RPMI7951 (cell line): ENCODE measurements around the gene PRKCA. TPM values are rescaled to one million over a fixed set of nuclear protein-coding genes. Genes with fewer than 3 reads are reported as not detected.
A peak's percentile ranks its signal among the peaks of the same experiment; 100 is the strongest.

Experiments
- DNase-seq: peaks from one replicate; pipeline ENCODE4 v3.0.0-alpha.2; 2012; ENCODE audit warnings: low read depth
- total RNA-seq: library from RNA; depleted of rRNA; stranded (reverse); fragments of >200 nt; shearing (Covaris generic); gene quantifications from 2 replicates; pipeline ENCODE4 v1.2.3, GENCODE V29; 2014

PRKCA gene
- total RNA-seq, 1 experiment from 2014 or later, result 11.9 TPM

GRCh38 chr17:66652840-66653507 is 350.6 kb downstream of the PRKCA start:
- peak; percentile 30 for DNase-seq

DNA sequence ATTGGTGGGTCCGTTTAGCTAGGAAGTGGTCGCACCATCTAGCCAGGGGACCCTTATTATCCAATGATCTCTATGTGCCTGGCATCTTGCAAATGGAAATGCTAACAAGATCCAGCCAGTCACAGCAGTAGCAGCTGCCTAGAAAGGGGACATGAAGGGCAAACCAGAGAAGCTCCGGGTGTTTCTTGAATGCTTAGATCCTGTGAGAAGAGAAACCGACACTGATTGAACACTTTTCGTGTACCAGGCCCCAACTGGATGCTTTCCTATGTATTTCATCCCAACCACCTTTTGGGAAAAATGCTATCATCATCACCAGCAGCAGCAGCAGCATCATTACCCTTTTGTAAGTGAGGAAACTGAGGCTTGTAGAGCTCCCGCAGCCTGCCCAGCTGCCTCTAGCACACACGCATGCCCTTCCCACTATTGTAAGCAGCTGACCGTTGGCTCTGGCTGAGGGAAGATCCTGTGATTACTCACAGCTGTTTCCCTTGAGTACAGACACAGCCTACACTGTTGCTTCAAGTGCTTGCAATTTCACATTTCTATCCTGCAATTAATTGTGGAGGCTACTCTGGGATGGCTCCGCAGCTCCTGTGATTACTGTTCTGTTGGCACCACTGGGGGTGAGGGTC is 351.8 kb downstream of the PRKCA start:
- peak; percentile 50 for DNase-seq

DNA sequence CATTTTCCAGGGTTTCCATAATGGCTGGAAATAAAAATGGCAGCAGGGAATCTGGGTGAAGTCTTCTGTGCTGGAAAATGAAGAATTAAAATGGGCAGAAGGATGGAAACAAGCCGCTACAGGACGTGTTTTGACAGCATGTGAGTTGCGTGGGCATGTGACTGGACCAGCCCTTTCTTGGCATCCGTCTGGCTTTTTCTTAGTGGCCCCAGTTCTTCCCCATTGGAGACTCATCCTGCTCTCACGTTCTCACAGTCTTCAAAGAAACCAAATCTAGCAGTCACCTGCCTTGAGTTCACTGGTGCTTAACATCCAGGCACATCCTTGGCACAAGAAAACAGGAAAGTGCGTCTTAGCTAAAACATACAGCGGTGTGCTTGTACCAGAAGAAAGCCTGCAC is 352.4 kb downstream of the PRKCA start:
- DNase-seq, result no peak

GRCh38 chr17:66655461-66655860 is 353.0 kb downstream of the PRKCA start:
- no peak for DNase-seq

- DNase-seq, result peak; percentile 74
Measured at GRCh38 chr17:66655861-66656260, 353.4 kb downstream of the PRKCA start.

DNA sequence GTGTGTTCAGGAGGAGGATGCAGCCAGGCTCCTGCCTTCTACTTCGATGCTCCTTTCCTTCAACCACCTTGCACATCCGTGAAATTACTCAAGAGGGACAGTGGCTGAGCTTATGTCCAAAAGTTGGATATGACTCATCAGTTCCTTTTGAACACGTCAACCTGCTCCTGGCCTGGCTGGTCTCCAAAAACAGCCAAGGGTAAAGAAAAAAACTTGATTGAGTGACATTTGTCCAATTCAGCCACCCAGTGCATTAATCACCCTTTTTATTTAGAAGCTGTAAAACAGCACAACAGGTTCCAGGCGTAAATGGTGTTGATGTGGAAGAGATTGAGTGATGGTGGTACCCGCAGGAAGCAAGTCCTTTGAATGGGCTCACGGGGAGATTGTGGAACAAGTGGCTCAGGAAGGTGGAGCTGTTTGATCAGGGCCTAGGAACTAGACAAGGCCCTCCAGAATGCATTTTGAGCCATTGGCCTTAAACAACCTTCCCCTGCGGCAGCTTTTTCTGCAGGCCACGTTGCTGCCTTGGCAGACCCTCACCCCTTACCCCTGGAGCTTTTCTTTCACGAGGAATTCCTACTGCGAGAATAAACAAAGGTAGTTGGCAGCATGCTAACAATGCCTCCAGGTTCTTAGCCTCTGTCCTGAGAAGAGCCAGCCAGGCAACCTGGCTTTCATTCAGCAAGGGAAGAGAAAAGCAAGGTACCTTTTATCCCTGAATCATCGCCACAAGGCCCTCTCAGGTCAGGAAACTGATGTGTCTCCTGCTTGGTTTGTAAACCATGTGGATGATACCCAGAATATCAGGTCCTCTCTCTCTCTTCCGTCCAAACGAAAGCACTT is 359.2 kb downstream of the PRKCA start:
- DNase-seq, result peak; percentile 72

DNA sequence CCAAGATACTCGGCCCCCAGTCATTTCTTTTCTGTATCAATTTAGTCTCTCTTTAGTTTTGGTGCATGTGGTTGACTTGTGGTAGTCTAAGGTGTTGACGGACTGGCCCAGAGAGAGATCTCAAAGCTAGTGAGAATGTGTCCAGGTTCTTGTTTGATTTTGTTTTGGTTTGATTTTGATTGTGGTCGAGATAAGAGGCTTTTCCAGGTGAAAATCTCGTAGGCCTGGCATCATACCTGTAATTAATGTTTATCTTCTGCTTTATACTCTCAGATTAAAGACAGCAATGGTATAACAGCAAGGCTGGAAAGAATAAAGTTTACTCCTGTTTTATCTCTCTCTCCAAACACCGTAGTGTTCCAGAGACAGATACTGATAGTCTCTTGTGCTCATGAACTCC is 360.1 kb downstream of the PRKCA start:
- DNase-seq, result no peak

GRCh38 chr17:66663041-66663606 is 360.7 kb downstream of the PRKCA start:
- DNase-seq, result no peak

DNA sequence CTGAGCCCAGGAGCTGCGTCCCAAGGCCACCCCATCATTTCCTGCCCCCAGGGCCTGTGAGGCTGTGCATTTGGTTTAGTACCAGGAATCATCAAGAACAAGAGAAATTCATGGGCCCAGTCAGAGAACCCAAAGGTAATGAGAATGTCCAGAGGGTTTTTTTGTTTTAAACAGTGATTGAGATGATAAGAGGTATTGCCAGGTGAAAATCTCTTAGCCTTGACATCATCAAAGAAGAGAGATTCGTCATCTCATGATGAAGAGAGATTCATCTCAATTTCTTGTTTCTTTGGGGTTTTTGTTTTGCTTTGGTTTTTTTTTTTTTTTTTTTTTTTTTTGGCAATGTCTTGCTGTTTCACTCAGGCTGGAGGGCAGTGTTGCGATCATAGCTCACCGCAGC is 361.9 kb downstream of the PRKCA start:
- no peak for DNase-seq

GRCh38 chr17:66665194-66665593 is 362.8 kb downstream of the PRKCA start:
- no peak for DNase-seq

DNA sequence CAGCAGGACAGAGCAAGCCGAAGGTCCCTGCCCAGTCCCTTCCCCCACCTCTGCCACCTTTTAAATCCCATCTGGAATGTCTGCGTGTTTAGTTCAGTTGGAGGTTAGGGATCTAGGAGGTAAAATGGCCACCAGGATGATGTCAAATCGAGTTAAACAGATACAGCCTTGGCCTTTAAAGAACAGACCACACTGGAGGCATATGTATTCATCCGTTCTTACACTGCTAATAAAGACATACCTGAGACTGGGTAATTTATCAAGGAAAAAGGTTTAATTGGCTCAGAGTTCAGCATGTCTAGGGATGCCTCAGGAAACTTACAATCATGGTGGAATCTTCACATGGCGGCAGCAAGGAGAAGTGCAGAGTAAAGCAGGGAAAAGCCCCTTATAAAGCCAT is 364.7 kb downstream of the PRKCA start:
- no peak for DNase-seq

- no peak for DNase-seq
Measured at GRCh38 chr17:66667491-66668030, 365.1 kb downstream of the PRKCA start.

- no peak for DNase-seq
Measured at GRCh38 chr17:66670206-66670605, 367.8 kb downstream of the PRKCA start.

- no peak for DNase-seq
Measured at GRCh38 chr17:66671156-66671555, 368.7 kb downstream of the PRKCA start.

DNA sequence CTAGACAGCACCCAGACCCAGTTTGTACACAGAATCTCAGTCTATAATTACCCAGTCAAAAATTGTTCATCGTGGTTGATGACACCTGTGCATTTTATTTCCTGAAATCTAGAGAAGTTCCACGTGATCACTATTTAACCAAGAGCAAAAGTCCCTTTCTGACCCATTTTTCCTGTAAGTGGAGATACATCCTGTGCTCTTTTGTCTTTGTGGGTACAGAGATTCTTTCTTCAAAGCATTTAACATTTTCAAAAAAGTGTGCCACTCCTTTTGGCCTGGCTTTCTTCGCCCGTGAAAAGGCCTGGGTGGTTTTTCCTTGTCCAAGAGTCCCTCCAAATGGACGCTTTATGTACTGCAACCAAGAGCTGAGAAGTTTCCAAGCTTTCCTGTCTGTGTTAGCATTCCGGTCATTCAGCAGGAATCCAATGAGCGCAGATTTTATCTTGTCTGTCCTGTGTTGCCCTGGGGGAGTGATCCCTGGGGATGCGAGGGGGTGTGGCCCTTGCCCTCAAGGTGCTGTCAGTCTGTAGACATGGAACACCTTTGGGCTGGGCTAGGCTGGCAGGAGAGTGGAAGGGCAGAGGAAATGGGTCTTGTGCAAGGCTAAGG is 371.4 kb downstream of the PRKCA start:
- DNase-seq, result peak; percentile 60

GRCh38 chr17:66675273-66675990 is 373.0 kb downstream of the PRKCA start:
- DNase-seq, result no peak

DNA sequence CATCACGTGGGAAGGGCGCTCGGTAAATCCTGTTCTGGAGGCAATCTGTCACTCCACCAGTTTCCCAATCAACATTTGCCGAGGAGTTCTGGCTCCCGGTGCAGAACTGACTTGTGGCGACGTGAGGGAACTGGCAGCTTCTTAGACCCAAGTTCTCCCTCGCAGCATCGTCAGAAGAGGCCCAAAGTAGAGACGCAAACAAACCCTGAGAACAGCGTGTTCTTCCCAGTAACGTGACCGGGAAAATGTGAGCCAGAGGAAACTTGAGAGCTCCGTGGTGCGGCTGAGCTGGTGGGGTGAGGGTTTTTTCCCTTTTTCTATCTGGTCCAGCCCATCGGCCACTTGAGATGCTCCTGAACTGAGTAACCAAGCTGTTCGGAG is 373.6 kb downstream of the PRKCA start:
- no peak for DNase-seq

DNA sequence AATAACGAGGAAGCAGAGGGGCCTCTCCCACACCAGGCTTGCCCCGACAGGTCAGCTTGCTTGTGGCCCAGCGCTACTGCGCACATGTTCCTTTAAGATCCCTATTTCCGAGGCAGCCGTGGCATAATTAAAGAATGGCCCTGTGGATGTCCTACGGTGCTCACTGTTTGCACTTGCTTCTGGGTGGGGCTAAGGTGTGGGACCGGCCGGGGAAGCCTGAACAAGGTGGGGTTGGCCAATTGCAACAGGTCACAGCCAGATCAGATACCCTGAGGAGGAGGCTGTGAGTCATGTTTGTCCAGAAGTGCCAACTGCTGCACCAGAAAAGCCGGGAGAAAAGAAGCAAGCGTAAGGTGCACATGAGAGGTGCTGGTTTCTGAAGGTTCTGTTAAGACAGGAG is 374.0 kb downstream of the PRKCA start:
- no peak for DNase-seq

DNA sequence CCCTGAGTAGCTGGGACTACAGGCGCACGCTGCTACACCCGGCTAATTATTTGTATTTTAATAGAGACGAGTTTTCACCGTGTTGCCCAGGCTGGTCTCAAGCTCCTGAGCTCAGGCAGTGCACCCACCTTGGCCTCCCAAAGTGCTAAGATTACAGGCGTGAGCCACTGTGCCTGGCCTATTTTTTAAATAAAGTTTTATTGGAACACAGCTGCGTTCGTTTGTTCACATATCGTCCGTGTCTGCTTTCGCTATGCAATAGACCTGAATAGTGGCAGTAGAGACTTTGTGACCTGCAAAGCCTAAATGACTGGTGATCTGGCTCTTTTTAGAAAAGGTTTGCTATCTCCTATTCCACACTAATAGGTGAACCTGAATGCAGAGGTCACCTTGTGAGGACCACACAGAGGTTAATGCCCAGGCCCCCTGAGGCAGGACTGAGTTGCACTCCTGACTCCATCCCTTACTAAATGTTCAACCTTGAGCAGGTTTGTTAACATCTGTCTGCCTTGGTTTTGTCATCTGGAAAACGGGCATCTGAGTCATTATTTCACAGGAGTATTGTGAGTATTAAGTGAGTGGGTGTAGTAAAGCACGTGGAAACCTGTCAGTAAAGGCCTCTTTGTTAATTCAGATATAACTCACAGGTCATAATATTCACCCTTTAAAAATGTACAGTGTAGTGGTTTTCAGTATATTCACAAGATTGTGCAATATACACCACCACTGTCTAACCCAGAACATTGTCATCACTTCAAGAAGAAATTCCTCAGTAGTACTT is 375.0 kb downstream of the PRKCA start:
- peak; percentile 5 for DNase-seq

DNA sequence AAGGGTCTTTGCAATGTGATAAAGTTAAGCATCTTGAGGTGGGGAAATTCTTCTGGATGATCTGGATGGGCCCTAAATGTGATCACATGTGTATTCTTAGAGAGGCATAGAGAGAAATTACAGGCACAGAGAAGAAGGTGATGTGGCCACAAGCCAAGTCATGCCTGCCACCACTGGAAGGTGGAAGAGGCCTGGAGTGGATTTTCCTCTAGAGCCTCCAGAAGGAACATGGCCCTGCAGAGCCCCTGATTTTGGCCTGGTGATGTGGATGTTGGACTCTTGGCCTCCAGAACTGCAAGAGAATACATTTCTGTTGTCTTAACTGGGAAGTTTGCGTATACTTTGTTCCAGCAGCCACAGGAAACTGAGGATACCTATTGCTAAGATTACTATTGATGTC is 375.6 kb downstream of the PRKCA start:
- no peak for DNase-seq
